ELR (cell line): Measurements from ENCODE around the gene NEO1.
A peak's percentile ranks its signal among the peaks of the same experiment; 100 is the strongest.

Experiments
- DNase-seq: peaks from one replicate; pipeline ENCODE4 v3.0.0-alpha.2; 2015; ENCODE audit warnings: low read depth

Gene NEO1

DNA sequence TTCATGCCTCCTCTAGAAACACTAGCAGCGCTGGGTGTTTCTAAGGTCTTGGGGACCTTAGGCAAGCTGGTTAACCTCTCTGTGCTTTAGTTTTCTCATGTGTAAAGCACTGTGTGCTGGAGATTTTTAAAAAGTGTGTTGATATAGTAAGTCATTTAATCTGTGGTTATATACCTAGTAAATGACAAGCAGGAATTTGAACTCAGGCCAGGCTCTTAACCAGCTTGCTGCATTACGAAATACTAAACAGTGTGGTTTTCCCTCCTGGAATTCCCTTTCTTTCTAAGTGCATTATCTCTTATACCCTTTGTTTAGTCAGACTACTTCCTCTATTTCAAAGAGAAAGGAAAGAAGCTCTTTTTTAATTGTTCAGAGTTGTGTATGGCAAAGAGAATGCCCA is 26.5 kb downstream of the NEO1 start:
- peak; percentile 80 for DNase-seq

DNA sequence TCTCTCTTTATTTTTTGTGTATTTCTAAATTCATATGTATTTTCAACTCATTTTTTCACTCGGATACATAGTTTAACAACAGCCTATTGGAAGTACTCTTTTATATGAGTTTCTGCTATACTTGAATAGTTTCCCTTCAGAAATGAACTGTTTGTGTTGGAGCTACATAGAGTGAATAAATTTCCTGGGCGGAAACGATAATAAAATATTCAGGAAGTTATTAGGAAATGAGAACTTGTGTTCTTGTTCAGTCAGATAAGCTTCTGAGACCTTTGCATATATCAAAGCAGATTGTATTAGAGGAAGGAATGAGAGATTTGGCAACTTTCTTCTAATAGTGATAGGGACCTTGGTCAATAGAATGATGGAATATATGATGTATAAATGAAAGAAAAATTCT is 27.3 kb downstream of the NEO1 start:
- DNase-seq, result no peak

DNA sequence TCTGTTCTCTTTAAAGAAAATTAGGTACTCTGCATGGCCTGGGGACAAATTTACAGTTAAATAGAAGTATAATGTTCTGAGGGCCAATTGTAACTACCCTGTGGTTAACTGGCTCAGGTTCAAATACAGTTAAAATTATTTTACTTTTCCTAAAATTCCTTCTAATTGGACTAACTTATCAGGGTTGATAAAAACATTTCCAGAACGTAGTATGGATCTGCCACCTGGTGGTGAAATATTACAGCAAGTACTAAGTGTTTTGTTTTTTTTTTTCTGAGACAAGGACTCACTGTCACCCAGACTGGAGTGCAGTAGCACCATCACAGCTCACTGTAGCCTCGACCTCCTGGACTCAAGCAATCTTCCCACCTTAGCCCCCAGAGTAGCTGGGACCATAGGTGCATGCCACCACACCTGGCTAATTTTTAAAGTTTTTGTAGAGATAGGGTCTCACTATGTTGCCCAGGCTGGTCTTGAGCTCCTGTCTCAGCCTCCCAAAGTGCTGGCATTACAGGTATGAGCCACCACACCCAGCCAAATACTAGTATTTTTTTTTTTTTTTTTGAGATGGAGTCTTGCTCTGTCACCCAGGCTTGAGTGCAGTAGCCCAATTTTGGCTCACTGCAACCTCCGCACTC is 29.2 kb downstream of the NEO1 start:
- DNase-seq, result peak; percentile 73

DNA sequence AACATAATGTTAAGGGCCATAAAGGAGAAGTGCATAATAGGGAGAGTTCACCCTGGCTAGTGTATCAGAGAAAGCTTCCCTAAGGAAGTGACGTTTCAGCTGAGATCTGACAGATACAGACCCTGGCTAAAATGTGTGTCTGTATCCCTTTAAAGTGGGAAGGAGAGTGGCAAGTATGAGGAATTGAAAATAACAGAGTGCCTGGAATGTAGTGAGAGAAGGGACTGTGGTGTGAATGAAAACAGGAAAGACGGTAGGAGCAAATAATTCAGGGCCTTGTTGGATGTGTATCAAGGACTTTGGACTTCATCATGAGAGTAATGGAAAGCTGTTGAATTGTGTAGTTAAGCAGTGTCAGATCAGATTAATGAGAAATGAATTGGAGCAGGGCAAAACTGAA is 30.5 kb downstream of the NEO1 start:
- DNase-seq, result no peak

DNA sequence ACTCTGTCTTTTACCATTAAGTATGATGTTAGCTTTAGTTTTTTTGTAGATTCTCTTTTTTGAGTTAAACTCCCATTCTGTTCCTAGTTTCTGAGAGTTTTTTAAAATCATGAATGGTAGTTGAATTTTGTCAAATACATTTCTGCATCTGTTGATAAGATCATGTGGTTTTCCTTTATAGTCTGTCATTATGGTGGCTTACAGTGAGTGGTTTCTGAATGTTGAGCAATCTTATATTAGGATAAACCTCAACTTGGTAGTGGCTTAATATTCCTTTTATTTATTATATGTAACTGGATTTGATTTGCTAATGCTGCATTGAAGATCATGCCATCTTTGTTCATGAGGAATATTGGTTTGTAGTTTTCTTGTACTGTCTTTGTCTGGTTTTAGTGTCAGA is 34.8 kb downstream of the NEO1 start:
- DNase-seq, result no peak

DNA sequence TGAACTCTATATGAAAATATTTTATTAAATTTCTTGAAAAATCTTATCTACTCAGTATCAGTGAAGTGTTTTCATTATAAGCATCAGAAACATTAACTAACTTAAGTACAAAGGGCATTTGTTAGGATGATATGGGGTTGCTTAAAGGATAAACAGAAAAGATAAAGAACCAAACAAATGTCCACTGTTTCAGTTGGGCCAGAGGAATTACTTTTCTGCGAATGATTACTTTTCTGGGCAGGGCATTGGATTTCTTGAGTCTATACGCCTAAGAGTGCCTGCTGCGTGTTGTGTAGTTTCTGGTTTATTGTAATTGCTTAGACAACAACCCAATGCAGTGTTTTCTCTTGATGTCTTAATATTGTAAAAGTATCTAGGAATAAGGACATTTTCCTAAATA is 52.8 kb downstream of the NEO1 start:
- no peak for DNase-seq

DNA sequence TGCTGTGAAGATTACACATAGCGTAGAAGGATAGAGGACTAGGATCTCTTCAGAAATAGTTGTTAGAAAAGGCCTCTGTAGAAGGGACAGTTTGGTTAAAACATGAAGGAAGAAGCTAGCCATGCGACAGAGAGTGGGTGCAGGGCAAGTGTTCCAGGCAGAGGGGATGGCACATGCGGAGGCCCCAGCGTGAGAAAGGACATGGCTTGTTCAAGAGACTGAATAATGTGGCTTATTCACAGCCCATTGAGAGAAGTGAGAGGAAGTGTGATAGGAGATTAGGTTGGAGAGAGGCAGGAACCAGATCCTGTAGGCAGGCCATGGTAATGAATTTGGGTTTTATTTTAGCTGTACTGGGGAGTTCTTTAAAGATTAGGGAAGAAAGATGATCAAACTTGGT is 56.4 kb downstream of the NEO1 start:
- DNase-seq, result no peak

DNA sequence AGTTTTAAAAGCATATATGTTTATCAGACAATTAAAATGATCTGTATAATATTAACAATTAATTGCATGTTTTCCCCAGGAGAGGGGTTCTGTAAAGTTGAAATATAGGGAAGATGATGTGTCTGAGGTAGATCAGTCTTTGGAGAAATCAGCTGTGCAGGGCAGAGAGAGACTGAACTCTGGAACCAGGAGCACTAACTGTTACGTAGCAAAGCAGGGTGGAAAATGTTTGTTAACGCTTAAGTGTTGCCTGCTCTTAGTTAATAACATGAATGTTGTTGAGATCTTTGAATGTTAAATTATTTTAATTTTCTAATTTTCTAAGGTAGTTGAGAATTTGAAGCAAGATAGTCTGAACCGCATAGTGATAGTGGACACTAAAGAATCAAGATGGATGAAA is 57.5 kb downstream of the NEO1 start:
- no peak for DNase-seq

DNA sequence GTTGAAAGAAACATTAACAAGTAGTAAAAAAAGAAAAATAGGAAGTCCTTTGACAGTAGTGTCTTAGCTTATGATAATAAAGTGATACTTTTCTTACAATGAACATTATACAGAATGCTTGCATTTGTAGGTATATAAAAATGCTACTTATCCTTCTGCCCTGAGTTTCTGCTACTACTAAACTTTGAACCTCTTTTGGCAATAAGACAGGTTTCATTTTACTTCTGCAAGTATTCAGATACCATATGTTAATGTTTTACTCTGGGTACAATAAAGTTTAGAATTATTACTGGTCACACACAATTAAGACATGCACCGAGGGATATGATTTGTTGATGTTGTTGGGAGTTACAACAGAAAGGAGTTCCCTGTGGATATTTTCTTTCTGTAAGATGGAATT is 57.9 kb downstream of the NEO1 start:
- no peak for DNase-seq

DNA sequence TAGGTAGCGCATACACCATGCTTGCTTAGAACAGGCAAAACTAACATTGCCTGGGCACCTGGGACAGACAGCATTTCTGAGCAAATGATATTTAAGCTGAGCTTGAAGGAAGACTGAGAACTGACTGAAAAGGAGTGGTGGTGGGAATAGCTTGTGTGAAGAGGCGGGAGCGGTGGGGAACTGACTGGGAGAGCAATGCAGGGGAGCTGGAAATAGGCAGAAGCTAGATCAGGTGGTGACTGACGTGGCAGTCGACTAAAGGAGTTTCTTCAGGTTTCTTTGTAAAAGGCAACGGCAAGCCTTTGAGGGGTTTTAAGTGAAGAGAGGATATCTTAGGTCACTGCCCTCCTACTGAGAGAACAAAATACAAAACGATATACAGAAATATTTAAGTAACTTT is 61.8 kb downstream of the NEO1 start:
- no peak for DNase-seq

DNA sequence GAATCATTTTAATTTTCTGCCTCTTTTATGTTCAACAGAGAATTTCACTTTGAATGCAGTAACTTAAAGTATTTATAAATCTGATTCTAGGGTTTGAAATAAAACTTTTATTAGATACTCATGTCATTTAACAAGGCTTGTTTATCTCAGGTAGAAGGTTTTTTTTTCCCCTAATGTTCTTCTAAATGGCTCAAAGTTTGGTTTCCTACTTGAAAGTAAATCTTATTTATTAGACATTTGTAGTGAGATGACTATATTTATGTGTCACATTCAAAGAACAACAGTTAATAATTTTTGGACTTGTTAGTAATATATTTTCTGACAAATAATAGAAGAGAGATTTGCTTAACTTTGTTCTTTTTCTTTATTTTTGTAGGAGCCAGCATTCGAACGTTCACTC is 63.9 kb downstream of the NEO1 start:
- no peak for DNase-seq

DNA sequence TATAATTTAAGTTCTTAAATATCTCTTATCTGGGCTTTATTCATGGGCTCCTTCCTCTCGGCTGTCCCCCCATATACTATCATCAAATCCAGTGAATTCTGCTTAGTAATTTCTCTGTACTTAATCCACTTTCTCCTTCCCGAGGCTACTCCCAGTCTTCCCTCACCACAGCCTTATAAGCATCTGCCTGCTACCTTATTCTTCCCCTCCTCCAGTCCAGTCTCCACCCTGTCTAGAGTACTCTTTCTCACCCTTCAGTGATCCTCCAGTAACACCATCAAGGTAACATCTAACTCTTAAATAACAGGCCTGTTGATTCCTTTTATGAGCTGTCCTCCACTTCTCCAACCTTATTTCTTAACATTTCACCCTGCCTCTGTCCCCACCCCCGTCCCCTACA is 65.8 kb downstream of the NEO1 start:
- DNase-seq, result no peak

DNA sequence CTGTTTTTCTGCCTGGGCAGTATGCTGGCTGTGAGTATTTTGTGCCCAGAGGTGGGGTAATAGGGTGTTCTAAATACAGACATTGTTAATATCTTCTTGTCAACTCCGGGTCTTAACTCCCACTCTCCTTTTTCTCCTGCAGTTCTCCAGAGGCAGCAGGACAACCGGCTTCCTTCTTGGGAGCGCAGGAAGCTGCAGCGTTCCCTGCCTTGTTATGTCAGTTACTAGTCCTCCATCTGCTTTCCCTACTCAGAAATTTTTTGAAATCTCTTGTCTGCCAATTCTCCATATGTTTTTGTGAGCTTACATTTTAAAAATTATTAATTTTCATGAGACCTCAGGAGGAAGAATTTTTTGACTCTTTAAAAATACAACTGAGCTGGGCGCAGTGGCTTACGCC is 67.2 kb downstream of the NEO1 start:
- no peak for DNase-seq

DNA sequence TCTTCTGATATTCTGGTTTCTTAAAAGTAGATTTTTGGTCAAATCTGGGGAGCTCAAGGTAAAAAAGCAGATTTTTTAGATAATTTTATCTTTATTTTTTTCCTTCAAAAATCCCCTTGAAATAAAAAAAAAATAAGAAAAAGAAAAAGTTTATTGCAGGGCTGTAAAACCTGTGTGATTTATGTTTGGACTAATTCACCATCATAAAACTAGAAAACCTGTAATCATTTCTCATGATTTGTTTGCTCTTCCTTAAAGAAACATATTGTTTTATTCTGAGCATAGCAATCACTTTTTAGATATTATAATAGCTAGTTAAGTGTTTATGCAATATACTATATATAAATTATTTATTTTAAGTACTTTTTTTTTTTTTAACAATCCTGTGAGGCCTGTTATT is 68.0 kb downstream of the NEO1 start:
- no peak for DNase-seq

DNA sequence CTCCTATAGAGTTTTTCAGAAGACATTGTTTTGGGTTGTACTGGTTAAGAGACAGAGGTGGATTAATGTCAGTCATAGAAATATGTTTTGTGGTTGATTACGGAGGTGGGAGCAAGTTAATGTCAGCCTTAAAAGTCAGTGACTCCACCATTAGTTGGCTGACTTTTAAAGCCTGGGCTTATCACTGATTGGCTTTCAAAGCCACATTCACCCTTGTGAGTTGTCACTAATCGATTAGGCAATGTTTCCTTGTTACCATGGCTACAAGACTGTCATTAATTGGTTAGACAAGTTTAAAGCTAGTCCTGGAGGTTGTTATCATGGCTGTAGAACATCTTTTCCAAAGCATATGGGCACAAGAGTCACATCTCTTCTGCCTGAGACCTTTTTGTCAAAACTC is 73.0 kb downstream of the NEO1 start:
- peak; percentile 3 for DNase-seq

DNA sequence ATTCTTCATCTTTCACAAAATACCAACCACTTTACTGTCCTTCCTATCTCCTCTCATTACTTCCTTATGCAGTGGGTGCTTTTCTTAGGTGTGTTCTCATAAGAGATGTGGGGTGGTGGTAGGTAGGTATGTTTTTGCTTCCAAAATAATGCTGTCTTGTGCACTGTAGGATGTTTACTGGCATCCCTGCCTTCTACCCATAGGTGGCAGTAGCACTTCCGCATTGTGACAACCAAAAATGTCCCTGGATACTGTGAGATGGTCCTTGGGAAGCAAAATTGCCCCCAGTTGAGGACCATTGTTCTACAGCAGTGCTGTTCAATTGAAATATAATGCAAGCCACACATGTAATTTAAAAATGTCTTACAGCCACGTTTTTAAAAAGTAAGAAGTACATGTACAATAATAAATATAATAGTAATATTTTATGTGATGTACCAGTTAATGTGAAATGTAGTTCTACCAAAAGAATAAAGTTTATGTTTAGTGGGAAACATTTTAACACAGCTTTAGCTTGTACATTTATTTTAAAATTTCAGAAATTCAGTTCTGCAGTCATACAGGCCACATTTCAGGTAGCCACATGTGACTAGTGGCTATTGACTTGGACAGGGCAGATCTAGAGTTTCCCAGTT is 75.2 kb downstream of the NEO1 start:
- peak; percentile 40 for DNase-seq

DNA sequence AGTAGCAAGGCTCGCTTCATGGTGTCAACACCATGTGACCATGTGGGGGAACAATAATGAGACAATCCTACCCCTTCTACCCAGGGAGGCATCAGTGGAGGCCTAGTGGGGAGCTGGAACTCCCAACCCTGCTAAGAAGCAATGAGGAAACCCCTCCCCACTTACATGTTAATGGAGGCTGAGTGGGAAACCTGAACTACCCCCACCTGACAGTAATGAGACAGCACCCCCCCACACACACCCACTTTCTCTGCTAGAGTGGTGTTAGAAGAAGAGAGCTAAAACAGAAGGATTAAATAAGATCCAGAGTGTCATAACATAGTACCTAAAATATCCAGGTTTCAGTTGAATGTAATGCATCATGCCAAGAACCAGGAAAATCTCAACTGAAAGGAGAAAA is 78.6 kb downstream of the NEO1 start:
- DNase-seq, result no peak

DNA sequence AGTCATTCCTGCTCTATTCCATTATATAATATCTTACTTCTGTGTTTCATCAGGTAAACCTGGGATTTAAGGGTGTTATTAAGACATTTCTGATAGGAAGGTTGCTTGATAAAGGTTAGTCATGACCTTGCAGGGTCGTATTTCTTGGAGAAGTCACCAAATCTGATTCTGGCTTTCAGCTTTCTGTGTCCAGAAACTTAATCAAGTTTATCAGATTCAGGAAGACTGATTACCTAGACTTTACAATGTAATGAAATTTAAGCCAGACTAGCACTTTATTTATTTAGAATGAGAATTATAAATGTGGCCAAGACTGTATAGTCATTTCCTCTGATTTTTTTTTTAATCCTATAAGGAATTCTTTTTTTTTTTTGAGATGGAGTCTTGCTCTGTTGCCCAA is 81.9 kb downstream of the NEO1 start:
- DNase-seq, result no peak

DNA sequence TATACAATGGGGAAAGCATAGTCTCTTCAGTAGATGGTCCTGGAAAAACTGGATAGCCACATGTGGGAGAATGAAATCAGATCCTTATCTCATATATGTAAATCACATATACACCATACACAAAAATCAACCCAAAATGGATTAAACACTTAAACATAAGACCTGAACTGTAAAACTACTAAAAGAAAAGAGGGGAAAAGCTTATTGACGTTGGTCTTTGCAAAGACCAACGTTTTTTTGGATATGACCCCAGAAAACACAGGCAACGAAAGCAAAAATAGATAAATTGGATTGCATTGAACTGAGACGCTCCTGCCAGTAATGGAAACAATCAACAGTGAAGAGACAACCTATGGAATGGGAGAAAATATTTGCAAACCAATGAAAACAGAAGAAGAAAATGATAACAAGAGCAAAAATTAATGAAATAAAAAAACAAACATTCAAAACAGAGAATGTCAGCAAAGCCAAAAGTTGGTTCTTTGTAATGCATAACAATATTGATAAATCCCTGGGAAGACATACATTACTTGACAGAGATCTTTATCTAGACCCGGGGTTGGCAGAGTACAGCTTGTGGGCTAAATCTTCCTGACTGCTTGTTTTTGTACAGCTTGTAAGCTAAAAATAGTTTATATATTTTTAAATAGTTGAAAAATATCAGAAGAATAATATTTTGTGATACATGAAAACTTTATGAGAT is 86.9 kb downstream of the NEO1 start:
- DNase-seq, result no peak

DNA sequence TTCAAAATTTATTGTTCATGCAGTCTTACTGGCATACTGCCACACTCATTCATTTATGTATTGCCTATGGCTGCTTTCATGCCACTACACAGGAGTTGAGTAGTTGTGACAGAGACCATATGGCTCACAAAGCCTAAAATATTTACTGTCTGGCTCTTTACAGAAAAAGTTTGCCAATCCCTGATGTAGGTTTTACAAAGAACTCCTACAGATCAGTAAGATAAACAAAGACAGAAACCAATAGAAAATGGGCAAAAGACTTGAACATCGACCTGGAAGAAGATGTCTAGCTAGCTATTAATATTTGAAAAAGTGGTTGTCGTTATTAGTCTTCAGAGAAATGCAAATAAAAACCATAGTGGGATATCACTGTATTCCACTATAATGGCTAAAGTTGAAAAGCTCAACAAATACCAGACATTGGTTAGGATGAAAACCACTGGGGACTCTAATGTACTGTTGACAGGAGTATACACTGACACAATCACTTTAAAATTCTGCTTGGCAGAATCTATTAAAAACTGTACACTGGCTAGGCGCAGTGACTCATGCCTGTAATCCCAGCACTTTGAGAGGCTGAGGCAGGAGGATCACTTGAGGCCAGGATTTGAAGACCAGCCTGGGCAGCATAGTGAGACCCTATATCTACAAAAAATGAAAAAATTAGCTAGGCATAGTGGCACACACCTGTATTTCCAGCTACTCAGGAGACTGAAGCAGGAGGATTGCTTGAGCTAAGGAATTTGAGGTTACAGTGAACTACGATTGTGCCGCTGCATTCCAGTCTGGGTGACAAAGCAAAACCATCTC is 87.7 kb downstream of the NEO1 start:
- no peak for DNase-seq

DNA sequence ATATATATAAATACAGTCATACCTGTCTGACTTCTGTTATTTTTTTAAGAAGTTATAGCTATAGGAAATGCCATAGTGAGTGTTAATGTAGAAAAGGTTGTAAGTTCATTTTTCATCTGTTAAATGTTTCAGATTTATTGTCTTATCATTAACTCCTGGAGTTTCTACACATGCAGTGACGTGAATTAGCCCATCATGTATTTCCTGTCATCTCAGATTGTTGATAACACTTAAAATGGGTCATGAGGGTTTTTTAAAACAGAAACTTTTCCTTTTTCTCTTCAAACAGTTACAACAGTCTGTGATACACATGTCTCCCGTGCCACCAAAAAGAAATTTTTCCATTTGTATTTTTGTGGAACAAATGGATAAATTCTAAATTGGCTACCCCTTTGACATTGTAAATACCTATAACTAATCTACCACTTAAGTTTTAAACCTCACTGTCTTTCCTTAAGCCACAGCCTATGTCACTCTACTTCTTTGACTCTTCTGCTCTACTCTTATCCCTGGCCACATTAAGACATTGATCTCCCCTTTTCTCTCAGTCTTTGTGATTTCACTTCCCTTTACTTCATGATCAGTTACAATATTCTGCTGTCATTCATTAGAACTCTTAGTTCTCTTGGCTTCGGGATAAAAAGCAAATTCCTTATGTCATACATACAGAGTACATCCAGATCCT is 89.1 kb downstream of the NEO1 start:
- DNase-seq, result no peak
